ENCODE results near the gene PGK1.
"Not testable (repeated sequence)": the region's sequence is repeated elsewhere in the genome, so short reads cannot be mapped to it uniquely, and the experiment has no call there.

Gene PGK1

DNA sequence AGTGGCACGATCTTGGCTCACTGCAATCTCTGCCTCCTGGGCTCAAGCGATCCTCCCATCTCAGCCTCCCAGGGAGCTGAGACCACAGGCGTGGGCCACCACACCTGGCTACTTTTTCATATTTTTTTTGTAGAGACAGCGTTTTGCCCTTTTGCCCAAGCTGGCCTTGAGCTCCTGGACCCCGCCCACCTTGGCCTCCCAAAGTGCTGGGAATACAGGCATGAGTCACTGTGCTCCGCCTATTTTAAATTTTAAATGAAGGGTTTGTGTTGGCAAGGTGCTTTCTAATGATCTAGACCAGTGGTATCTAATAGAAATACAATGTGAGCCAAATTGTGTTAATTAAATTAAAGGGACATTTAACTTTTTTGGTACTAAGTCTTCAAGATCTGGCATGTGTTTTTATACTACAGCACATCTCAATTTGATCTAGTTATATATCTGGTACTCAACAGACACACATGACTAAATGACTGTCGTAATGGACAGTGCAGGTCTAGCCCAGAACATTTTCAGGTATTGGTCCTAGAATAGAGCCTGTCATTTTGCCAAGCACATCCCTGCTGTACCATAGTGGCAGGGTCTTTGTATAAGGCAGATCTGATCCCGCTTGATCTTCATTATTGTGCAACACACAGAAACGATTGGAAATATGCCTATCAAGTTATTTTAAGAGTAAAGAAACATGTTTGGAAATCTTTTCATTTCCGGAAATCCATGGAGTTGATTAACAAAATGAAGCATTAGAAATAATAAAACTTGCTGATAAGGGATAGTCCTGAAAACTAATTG is 7.3 kb downstream of the PGK1 start:
- no peaks in the 10 kb centered on the region for H3K9me3 ChIP-seq (ENCODE audit: control insufficient read depth in 5 of 5, low read length in 5 of 5)
- no peak overlapping the region for H3K27ac ChIP-seq (ENCODE audit: low read depth, low read length)
- H3K4me3 ChIP-seq (ENCODE audit: low read depth in 1 of 5, low read length in 5 of 5) = no peak overlapping the region
- H3K4me1 ChIP-seq (ENCODE audit: control insufficient read depth in 5 of 5, insufficient read depth in 5 of 5, low read length in 5 of 5) = peaks cover 0 to 25% (median 21%) of the 10 kb centered on the region in 5 donors
- peaks cover 0 to under 1% (median 0%) of the 10 kb centered on the region in 5 donors for H3K27me3 ChIP-seq (ENCODE audit: control insufficient read depth in 5 of 5, insufficient read depth in 4 of 5, low read length in 5 of 5)
- peaks cover 22 to 41% (median 31%) of the 10 kb centered on the region in 5 donors for H3K36me3 ChIP-seq (ENCODE audit: control insufficient read depth in 5 of 5, insufficient read depth in 5 of 5, low read length in 5 of 5)
- H3K9ac ChIP-seq (ENCODE audit: low read length in 5 of 5) = no peak overlapping the region

DNA sequence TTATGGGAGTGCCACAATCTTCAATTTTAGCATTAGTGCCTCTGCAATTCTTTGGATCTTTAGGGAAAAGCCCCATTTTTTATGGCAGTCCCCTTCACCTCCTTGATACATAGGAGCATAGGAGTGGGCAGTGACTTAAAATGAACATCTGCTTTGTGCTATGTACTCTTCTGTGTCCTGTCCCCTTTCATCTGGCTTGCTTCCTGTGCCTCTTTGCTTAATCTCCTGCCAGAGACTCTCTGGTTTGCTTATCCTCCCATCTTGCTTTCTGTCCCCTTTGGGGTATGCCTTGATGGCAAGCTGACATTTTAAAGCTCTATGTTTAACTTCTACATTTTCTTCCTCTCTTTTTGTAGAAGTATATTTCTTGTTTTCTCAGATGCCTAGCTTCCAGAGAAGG is 12.3 kb downstream of the PGK1 start:
- H3K4me3 ChIP-seq (ENCODE audit: low read depth in 1 of 5, low read length in 5 of 5) = no peak overlapping the region
- peaks cover 34 to 73% (median 58%) of the 10 kb centered on the region in 5 donors for H3K36me3 ChIP-seq (ENCODE audit: control insufficient read depth in 5 of 5, insufficient read depth in 5 of 5, low read length in 5 of 5)
- peaks cover 0 to 2% (median 0%) of the 10 kb centered on the region in 5 donors for H3K27me3 ChIP-seq (ENCODE audit: control insufficient read depth in 5 of 5, insufficient read depth in 4 of 5, low read length in 5 of 5)
- peaks cover 0 to 2% (median 0%) of the 10 kb centered on the region in 5 donors for H3K4me1 ChIP-seq (ENCODE audit: control insufficient read depth in 5 of 5, insufficient read depth in 5 of 5, low read length in 5 of 5)
- no peaks in the 10 kb centered on the region for H3K9me3 ChIP-seq (ENCODE audit: control insufficient read depth in 5 of 5, low read length in 5 of 5)
- H3K27ac ChIP-seq (ENCODE audit: low read depth, low read length) = no peak overlapping the region
- H3K9ac ChIP-seq (ENCODE audit: low read length in 5 of 5) = no peak overlapping the region

DNA sequence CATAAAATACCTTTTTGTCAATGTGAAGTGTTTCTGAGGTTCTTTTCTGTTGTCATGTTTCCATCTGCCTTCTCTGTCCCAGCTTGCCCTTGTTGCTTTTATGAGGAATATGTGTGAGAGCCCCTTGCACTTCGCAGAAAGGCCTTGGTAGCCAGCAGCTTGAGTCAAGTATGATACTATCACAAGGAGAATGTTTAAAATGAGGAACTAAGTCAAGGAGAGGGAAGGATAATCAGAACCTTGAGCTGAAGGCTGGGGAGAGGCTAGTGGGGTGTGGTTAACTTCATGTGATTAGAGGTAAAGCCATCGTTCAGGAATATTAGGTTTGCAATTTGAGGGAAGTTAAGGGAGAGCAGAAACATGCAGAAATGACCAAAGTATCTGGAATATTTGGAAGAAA is 12.7 kb downstream of the PGK1 start:
- Histone ChIP-seq H3K9ac (ENCODE audit: low read length in 5 of 5) (no peak overlapping the region), H3K27ac (ENCODE audit: low read depth, low read length) (no peak overlapping the region), H3K4me3 (ENCODE audit: low read depth in 1 of 5, low read length in 5 of 5) (no peak overlapping the region), H3K27me3 (ENCODE audit: control insufficient read depth in 5 of 5, insufficient read depth in 4 of 5, low read length in 5 of 5) (peaks cover 0 to 2% (median 0%) of the 10 kb centered on the region in 5 donors), H3K9me3 (ENCODE audit: control insufficient read depth in 5 of 5, low read length in 5 of 5) (no peaks in the 10 kb centered on the region), H3K36me3 (ENCODE audit: control insufficient read depth in 5 of 5, insufficient read depth in 5 of 5, low read length in 5 of 5) (peaks cover 36 to 77% (median 57%) of the 10 kb centered on the region in 5 donors), H3K4me1 (ENCODE audit: control insufficient read depth in 5 of 5, insufficient read depth in 5 of 5, low read length in 5 of 5) (no peaks in the 10 kb centered on the region)

DNA sequence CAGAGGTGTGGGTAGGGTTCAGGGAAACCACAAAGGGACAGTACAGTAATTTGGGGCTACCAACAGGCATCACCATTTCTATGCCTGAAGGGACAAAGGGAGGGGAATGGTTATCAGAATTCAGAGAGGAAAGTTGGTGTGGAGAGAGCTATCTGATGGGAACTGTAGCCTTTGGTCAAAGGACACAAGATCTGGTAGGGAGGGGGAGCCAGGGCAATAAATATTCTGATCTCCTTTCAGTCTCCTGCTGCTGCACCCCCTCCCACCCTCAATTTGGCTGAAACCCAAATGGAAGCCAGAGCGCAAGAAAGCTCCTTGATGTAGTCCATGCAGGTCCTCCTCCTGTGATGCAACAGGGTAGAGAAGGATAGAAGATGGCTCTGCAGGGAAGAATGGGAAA is 14.6 kb downstream of the PGK1 start:
- Histone ChIP-seq H3K9me3 (ENCODE audit: control insufficient read depth in 5 of 5, low read length in 5 of 5) (no peaks in the 10 kb centered on the region), H3K4me3 (ENCODE audit: low read depth in 1 of 5, low read length in 5 of 5) (no peak overlapping the region), H3K9ac (ENCODE audit: low read length in 5 of 5) (no peak overlapping the region), H3K27me3 (ENCODE audit: control insufficient read depth in 5 of 5, insufficient read depth in 4 of 5, low read length in 5 of 5) (peaks cover 0 to 2% (median 0%) of the 10 kb centered on the region in 5 donors), H3K4me1 (ENCODE audit: control insufficient read depth in 5 of 5, insufficient read depth in 5 of 5, low read length in 5 of 5) (no peaks in the 10 kb centered on the region), H3K36me3 (ENCODE audit: control insufficient read depth in 5 of 5, insufficient read depth in 5 of 5, low read length in 5 of 5) (peaks cover 40 to 88% (median 66%) of the 10 kb centered on the region in 5 donors), H3K27ac (ENCODE audit: low read depth, low read length) (no peak overlapping the region)

DNA sequence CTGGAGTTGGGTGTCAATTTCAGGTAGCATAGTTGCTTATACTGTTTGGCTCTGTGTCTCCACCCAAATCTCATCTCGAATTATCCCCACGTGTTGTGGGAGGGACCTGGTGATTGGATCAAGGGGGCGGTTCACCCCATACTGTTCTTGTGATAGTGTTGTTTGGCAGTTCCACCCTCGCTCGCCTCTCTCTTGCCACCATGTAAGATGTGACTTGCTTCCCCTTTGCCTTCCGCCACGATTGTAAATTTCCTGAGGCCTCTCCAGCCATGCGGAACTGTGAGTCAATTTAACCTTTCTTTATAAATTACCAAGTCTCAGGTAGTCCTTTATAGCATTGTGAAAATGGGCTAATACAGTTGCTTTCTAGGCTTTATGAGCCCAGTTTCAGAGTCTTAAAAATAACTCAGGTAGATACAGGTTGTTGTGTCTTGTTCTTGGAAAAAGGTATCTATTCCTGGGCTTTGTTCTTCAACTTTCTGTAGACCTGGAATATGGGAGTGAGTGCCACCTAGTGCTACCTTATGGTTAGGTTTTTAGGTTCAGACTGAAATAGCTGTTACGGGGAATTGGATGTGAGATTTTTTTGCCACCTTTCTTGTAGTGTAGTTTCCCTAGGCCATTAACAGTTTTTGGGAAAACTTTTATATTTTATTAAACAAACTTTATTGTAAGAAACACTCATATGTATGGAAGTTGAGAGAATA is 15.6 kb downstream of the PGK1 start:
- no peak overlapping the region for H3K27ac ChIP-seq (ENCODE audit: low read depth, low read length)
- H3K9ac ChIP-seq (ENCODE audit: low read length in 5 of 5) = no peak overlapping the region
- H3K4me3 ChIP-seq (ENCODE audit: low read depth in 1 of 5, low read length in 5 of 5) = no peak overlapping the region
- H3K27me3 ChIP-seq (ENCODE audit: control insufficient read depth in 5 of 5, insufficient read depth in 4 of 5, low read length in 5 of 5) = peaks cover 0 to 2% (median 0%) of the 10 kb centered on the region in 5 donors
- peaks cover 36 to 89% (median 65%) of the 10 kb centered on the region in 5 donors for H3K36me3 ChIP-seq (ENCODE audit: control insufficient read depth in 5 of 5, insufficient read depth in 5 of 5, low read length in 5 of 5)
- no peaks in the 10 kb centered on the region for H3K9me3 ChIP-seq (ENCODE audit: control insufficient read depth in 5 of 5, low read length in 5 of 5)
- H3K4me1 ChIP-seq (ENCODE audit: control insufficient read depth in 5 of 5, insufficient read depth in 5 of 5, low read length in 5 of 5) = no peaks in the 10 kb centered on the region

DNA sequence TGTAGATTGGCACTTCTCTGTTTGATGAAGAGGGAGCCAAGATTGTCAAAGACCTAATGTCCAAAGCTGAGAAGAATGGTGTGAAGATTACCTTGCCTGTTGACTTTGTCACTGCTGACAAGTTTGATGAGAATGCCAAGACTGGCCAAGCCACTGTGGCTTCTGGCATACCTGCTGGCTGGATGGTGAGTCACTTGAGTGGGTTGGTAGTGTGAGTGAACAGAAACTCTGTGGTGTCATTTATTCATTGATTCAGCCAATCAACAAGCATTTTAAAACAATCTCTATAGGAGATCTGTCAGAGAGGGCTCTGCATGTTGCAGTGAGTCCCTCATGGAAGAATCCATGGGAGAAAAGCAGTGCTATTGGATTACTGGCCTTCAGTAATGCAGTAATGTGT is 19.1 kb downstream of the PGK1 start:
- Histone ChIP-seq H3K36me3 (ENCODE audit: control insufficient read depth in 5 of 5, insufficient read depth in 5 of 5, low read length in 5 of 5) (peaks cover 23 to 86% (median 57%) of the 10 kb centered on the region in 5 donors), H3K9ac (ENCODE audit: low read length in 5 of 5) (no peak overlapping the region), H3K9me3 (ENCODE audit: control insufficient read depth in 5 of 5, low read length in 5 of 5) (no peaks in the 10 kb centered on the region), H3K4me3 (ENCODE audit: low read depth in 1 of 5, low read length in 5 of 5) (no peak overlapping the region), H3K27ac (ENCODE audit: low read depth, low read length) (no peak overlapping the region), H3K4me1 (ENCODE audit: control insufficient read depth in 5 of 5, insufficient read depth in 5 of 5, low read length in 5 of 5) (no peaks in the 10 kb centered on the region), H3K27me3 (ENCODE audit: control insufficient read depth in 5 of 5, insufficient read depth in 4 of 5, low read length in 5 of 5) (peaks cover 0 to 3% (median 0%) of the 10 kb centered on the region in 5 donors)

DNA sequence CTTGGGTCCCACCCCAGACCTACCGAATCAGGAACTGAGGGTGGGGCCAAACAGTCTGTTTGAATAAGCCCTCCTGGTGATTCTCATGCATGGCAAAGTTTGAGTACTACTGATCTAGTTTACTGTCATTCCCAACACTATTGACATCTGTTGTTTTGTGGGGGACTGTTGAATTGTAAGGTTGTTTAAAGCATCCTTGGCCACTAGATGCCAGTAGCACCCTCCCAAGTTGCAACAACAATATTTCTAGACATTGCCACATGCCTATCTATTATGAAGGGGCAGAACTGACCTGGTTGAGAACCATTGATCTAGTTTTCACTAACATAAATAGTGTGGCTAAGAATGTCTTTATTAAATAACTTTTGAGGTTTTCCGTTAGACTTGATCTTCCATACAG is 20.3 kb downstream of the PGK1 start:
- Histone ChIP-seq H3K4me3 (ENCODE audit: low read depth in 1 of 5, low read length in 5 of 5) (no peak overlapping the region), H3K9ac (ENCODE audit: low read length in 5 of 5) (no peak overlapping the region), H3K27me3 (ENCODE audit: control insufficient read depth in 5 of 5, insufficient read depth in 4 of 5, low read length in 5 of 5) (peaks cover 0 to 3% (median 0%) of the 10 kb centered on the region in 5 donors), H3K9me3 (ENCODE audit: control insufficient read depth in 5 of 5, low read length in 5 of 5) (no peaks in the 10 kb centered on the region), H3K36me3 (ENCODE audit: control insufficient read depth in 5 of 5, insufficient read depth in 5 of 5, low read length in 5 of 5) (peaks cover 26 to 83% (median 52%) of the 10 kb centered on the region in 5 donors), H3K27ac (ENCODE audit: low read depth, low read length) (no peak overlapping the region), H3K4me1 (ENCODE audit: control insufficient read depth in 5 of 5, insufficient read depth in 5 of 5, low read length in 5 of 5) (no peaks in the 10 kb centered on the region)

DNA sequence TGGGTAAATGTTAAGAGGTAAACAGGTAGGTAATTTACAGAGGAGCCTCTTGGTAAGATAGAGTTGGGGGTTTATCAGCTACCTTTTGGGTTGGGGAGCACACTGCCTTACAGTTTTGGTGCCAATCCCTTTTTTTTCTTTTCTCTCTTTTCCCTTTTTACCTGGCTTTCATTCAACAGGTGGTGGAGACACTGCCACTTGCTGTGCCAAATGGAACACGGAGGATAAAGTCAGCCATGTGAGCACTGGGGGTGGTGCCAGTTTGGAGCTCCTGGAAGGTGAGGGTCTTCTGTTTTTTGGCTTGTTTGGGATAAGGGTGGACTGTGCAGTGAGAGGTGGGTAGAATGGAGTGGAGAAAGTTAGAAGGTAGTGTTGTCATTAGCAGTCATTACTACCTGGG is 21.1 kb downstream of the PGK1 start:
- H3K4me3 ChIP-seq (ENCODE audit: low read depth in 1 of 5, low read length in 5 of 5) = no peak overlapping the region
- peaks cover 0 to 3% (median 0%) of the 10 kb centered on the region in 5 donors for H3K27me3 ChIP-seq (ENCODE audit: control insufficient read depth in 5 of 5, insufficient read depth in 4 of 5, low read length in 5 of 5)
- peaks cover 29 to 79% (median 48%) of the 10 kb centered on the region in 5 donors for H3K36me3 ChIP-seq (ENCODE audit: control insufficient read depth in 5 of 5, insufficient read depth in 5 of 5, low read length in 5 of 5)
- no peak overlapping the region for H3K27ac ChIP-seq (ENCODE audit: low read depth, low read length)
- H3K9ac ChIP-seq (ENCODE audit: low read length in 5 of 5) = no peak overlapping the region
- no peaks in the 10 kb centered on the region for H3K4me1 ChIP-seq (ENCODE audit: control insufficient read depth in 5 of 5, insufficient read depth in 5 of 5, low read length in 5 of 5)
- no peaks in the 10 kb centered on the region for H3K9me3 ChIP-seq (ENCODE audit: control insufficient read depth in 5 of 5, low read length in 5 of 5)

DNA sequence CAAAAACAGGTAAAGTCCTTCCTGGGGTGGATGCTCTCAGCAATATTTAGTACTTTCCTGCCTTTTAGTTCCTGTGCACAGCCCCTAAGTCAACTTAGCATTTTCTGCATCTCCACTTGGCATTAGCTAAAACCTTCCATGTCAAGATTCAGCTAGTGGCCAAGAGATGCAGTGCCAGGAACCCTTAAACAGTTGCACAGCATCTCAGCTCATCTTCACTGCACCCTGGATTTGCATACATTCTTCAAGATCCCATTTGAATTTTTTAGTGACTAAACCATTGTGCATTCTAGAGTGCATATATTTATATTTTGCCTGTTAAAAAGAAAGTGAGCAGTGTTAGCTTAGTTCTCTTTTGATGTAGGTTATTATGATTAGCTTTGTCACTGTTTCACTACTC is 21.7 kb downstream of the PGK1 start:
- not testable (repeated sequence) for H3K9ac ChIP-seq (ENCODE audit: low read length in 5 of 5); H3K27me3 ChIP-seq (ENCODE audit: control insufficient read depth in 5 of 5, insufficient read depth in 4 of 5, low read length in 5 of 5); H3K4me1 ChIP-seq (ENCODE audit: control insufficient read depth in 5 of 5, insufficient read depth in 5 of 5, low read length in 5 of 5); H3K27ac ChIP-seq (ENCODE audit: low read depth, low read length); H3K4me3 ChIP-seq (ENCODE audit: low read depth in 1 of 5, low read length in 5 of 5); H3K9me3 ChIP-seq (ENCODE audit: control insufficient read depth in 5 of 5, low read length in 5 of 5)
- peaks cover 29 to 74% (median 50%) of the 10 kb centered on the region in 5 donors for H3K36me3 ChIP-seq (ENCODE audit: control insufficient read depth in 5 of 5, insufficient read depth in 5 of 5, low read length in 5 of 5)

DNA sequence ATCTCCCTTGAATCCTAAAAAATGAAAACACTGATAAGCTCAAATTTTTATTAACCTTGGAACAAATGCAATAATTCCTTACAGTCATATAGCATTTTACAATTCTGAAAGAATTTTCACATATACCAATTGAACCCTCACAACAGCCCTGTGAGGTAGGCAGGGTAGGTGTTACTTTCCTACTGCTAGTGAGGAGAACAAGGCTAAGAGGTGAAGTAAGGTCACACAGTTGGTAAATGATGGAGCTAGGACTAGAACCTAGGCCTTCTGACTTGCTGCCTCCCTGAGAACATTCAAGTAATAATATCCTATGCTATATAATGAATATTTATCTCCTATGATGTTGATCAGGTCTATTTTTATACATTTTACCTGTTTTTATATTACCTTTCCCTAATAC is 25.7 kb downstream of the PGK1 start:
- H3K9ac ChIP-seq (ENCODE audit: low read length in 5 of 5) = no peak overlapping the region
- H3K36me3 ChIP-seq (ENCODE audit: control insufficient read depth in 5 of 5, insufficient read depth in 5 of 5, low read length in 5 of 5) = peaks cover 16 to 53% (median 27%) of the 10 kb centered on the region in 5 donors
- no peaks in the 10 kb centered on the region for H3K4me1 ChIP-seq (ENCODE audit: control insufficient read depth in 5 of 5, insufficient read depth in 5 of 5, low read length in 5 of 5)
- H3K4me3 ChIP-seq (ENCODE audit: low read depth in 1 of 5, low read length in 5 of 5) = no peak overlapping the region
- peaks cover 0 to 3% (median 0%) of the 10 kb centered on the region in 5 donors for H3K27me3 ChIP-seq (ENCODE audit: control insufficient read depth in 5 of 5, insufficient read depth in 4 of 5, low read length in 5 of 5)
- no peak overlapping the region for H3K27ac ChIP-seq (ENCODE audit: low read depth, low read length)
- no peaks in the 10 kb centered on the region for H3K9me3 ChIP-seq (ENCODE audit: control insufficient read depth in 5 of 5, low read length in 5 of 5)
